SH-SY5Y (cell line): Measurements from ENCODE around the gene ZBED2.

Experiments
- GATA2 ChIP-seq: IDR thresholded peaks from 2 replicates; pipeline ENCODE4 v1.6.1; 2011; ENCODE audit warnings: mild to moderate bottlenecking, low read depth, low read length
- GATA3 ChIP-seq: IDR thresholded peaks from 2 replicates; pipeline ENCODE4 v1.6.1; 2011; ENCODE audit warnings: low read depth, mild to moderate bottlenecking, low read length, moderate library complexity

ZBED2 gene

DNA sequence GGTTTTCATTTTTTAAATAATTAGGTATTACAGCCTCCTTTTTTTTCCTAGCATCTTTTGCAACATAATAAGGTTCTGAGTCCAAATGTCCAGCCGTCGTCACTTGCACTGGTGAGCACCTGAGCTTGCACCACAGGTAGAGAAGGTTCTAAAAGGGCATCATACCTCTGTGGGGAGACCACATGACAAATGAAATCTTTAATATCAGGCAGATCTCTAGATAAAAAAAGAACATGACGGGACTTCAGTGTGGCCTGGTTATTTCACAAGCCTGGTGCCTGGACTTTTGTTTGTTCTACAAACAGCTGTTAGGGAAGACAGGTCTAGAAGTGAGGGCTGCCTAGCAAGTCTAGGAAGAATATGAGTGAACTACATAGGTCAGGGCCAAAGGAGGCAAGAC lies 3.6 kb downstream of the ZBED2 start:
- TF ChIP-seq GATA3 (no peak), GATA2 (no peak)

DNA sequence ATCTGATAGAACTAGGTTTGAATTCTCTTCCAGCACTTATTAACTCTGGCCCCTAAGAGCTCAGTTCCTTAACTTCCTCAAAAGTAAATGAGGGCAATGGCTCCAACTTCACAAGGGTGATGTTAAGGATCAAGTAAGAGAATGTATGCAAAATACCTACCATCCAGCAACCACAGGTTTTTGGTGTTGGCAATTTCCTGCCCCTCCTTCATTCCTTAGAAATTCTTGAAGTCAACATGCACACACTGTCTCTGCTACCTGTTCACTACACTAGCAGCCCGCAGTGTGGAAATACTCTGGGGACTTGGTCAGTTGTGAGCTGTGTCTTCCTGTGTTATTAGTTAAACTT lies 5.0 kb downstream of the ZBED2 start:
- TF ChIP-seq GATA3, result no peak
- no peak for TF ChIP-seq GATA2

DNA sequence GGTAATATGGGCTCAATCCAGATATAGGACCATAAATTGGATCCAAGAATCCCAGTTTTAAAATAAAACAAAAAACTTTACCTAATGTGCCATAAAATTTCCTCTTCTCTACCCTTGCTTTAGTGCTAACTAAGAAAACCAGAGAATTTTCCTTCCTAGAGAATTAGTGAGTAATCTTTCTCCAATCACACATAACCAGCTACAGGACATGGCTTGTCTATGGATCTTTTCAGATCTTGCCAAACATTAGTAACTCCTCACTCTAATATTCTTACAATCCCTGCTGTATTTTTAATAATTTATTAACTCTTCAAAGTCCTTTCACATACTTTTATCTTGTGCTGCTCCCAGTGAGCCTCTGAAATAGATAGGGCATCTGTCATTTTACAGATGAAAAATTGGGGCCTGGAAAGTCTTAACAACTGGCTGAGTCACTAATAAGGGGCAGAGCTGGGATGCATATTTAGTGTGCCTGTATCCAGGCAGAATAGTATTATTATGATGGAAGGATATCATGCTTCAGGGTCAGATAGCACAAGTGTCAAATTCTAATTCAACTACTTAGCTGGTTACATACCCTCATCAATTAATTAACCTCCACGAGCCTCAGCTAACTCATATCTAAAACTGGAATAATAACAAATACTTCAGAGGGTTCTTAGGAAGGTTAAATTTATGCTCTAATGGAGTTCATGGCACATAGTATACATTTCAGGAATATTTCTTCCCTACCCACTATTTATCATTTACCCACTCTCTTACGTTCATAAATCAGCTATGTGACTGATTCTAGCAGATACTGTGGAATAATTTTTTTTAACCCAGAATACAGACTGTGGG lies 5.6 kb downstream of the ZBED2 start:
- TF ChIP-seq GATA3, result no peak
- TF ChIP-seq GATA2, result no peak

DNA sequence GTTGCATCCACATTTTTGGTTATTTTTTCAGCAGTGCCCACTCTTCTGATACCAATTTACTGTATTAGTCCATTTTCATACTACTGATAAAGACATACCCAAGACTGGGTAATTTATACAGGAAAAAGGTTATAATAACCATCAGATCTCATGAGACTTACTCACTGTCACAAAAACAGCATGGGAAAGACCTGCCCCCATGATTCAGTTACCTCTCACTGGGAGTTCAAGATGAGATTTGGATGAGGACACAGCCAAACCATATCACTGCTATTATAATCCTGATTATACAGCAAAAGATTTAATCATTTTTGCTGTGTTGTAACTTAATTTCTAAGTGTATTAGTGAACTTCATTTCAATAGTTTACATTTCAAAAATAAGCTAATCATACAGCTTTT lies 6.6 kb downstream of the ZBED2 start:
- no peak for TF ChIP-seq GATA2
- no peak for TF ChIP-seq GATA3

DNA sequence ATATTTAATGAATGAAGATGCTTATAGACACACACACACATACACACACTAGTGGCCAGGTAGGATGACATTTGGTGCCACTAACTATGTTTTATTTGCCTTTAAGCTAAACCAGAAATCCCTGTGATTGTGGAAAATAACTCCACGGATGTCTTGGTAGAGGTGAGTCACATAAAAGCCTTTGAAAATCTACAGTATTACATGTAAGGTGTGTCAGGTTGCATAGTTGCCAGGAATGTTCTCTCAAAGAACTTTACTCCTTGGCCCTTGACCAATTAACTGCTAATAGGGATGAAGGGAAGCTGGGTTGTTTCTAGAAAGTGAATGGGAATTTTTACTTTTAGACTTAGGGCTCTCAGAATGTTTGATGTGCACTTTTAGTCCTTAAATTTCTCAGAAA lies 9.9 kb downstream of the ZBED2 start:
- TF ChIP-seq GATA3 (no peak), GATA2 (no peak)

DNA sequence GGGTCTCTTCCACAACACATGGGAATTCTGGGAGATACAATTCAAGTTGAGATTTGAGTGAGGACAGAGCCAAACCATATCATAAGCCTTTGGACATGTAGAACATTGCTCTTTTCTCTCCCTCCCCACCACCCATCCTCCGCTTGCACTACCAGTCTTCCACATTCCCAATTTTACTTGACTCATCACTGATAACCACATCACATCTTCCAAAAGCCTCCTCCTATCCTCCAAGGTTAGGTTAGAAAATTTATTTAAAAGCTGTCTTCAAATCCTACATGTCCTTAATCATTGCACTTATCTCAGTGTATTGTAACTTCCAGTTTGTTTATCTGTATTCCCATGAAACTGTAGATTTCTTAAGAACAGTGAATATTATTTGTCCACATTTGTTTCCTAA lies 10.4 kb downstream of the ZBED2 start:
- no peak for TF ChIP-seq GATA2
- no peak for TF ChIP-seq GATA3

DNA sequence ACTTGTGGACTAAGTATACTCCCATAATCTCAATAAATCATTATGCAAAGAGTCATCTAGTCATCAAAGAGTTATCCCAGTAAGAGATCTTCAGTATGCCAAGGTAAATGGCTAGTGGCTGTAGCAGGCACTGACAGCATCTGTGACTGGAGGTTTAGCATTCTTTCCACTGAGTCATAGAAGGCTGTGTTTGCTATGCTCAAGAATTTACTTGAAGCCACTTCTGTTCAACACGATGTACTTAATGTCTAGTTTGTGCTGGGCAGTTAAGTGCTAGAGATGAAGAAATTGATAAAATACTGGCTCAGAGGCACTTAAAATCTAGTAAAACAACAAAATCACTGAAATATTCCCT lies 13.0 kb downstream of the ZBED2 start:
- TF ChIP-seq GATA2 (no peak), GATA3 (no peak)

DNA sequence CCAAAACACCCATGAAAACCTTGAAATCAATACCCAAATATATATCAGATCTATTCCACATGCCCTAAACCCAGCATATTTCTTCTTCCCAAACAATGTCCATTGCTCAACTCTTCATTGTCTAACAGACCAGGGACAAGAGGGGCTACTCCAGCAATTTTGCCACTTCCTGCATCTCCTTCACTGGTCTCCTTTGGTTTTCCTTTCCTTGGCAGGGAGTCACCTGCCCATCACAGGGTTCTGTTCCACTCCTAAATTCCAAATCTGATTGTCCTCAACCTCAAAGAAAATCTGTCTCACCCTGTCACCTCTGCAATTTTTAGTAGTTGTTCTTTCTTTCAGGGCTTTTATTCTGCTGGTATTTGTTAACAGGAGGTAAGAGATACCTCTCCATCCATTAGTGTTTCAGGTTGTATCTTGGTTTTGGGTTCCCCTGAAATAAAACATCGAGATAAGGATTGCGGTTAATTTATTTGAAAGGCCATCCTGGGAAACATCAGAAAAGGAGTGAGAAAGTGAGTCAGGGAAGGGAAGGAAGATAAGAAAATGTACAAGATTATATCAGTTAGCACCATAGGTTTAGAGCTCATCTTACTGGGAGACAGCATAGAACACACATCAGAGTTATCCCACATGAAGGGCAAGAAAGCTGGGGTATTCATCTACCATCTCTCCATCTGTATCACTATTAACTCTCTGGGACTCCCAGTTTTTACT lies 13.6 kb downstream of the ZBED2 start:
- TF ChIP-seq GATA3 (no peak), GATA2 (no peak)

DNA sequence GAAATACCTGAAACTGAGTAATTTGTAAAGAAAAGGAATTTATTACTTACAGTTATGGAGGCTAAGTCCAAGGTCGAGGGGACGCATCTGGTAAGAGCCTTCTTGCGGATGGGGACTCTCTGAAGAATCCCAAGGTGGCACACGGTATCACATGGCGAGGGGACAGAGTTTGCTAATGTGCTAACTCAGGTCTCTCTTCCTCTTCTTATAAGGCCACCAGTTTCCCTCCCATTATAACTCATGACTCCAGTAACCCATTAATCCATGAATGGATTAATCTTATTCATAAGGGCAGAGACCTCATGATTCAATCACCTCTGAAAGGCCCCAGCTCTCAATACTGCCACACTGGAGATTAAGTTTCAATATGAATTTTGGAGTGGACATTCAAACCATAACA lies 15.7 kb downstream of the ZBED2 start:
- TF ChIP-seq GATA2 (no peak), GATA3 (no peak)

DNA sequence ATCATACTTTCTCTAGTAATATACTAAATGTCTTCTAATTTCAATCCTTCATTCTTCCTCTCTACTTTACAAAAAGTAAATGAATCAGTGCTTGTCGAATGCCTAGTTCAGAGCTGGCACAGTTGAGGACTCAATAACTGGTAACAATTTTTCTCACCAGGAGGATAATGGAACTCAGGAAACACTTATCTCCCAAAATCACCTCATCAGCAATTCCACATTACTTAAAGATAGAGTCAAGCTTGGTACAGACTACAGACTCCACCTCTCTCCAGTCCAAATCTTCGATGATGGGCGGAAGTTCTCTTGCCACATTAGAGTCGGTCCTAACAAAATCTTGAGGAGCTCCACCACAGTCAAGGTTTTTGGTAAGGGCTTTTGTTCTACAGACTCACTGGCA lies 16.3 kb downstream of the ZBED2 start:
- TF ChIP-seq GATA2, result no peak
- no peak for TF ChIP-seq GATA3

DNA sequence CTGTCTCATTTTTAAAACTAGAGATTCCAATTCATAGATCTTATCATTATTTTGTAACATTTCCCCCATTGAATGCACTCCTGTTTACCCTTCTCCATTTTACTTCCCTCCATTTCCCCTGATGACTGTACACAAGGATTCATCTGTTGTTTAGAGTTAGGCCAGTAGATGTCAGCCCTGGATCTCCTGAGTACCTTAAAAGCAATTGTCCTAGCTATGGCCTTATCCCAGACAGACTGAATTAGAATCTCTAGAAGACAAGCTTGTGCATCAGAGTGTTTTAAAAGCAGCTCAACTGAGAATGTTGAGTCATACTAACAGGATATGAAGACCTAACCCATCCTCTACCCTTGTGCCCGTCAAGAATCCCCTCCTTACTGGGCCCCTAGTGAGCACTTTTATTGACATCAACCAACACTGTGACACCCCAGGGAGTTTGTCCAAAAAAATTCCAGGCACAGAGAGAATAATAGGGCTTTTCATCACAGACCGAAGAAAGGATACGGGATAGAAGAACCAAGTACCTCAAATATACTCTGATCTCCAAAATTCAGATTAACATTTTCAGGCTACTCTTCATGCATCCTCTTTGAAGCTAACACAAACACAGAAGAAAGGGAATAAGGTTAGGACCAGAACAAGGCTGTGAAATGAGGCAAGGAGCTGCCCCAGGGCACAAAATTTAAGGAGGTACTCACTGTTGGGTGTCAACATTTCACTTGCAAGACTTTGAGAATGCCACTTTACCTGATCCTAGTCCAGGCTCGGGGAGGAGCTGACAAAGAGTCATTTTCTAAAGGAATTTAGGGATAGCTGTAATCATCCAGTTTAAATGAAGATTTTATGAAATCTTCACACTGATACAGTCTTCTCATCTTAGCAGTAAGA lies 17.1 kb downstream of the ZBED2 start:
- TF ChIP-seq GATA2 (no peak), GATA3 (no peak)

DNA sequence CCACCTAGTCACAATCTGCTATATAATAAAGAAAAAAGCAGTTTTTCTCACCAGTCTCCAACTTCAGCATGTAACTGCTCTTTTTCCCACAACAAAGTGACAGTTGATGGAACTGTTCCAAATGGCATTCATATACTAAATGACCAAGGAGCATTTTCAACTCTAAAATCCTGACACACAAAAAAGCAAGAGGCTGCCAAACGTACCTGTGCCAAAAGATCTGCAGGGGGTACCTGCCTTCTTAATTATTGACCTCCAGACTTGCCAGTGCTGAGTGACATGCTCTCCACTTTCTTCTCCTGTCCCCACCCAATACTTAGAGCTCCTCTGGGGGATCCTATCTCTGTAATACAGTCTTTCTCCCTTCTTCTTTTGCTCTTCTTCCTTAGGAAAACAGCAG lies 18.0 kb downstream of the ZBED2 start:
- TF ChIP-seq GATA3, result no peak
- TF ChIP-seq GATA2, result no peak

DNA sequence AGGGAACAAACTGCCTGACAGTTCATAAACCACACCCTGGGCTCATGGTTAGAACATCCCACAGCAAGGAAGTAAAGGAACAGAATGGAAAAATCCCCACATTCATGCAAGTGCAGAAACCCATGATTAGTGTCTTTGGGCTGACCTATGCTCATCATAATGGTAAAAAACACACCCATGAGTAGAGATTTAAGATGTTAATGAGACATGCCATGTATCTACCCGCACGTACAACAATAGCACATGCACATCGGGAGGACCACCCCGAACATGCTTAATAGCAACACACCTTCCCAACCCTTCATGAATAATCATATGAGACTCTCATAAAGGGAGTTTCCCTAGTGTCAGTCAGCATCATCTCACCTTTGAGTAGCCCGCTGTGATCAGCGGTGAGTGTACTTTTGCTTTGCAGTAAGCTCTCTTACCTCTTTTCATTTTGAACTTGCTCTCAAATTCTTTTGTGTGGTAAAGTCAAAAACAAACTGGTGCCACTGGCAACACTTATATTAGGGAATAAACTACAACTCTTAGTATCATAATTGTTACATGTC lies 23.2 kb downstream of the ZBED2 start:
- no peak for TF ChIP-seq GATA2
- TF ChIP-seq GATA3, result no peak

DNA sequence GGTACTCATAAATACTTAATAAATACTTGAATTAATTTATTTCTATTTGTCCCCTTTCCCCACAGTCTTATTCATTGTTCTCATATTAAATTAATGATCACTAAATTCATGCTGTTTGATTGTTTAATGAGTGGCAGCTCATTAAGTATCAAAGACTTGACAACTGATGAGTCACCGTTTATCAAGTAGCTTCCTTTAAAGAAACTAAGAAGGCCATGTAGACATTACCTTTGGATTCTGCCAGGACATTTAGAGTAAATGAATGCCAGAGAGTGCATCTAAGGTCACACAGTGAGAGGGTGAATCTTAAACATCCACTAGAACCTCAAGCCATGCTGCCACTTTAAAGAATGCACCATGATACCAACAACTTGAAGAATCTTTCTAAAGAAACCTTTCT lies 23.9 kb downstream of the ZBED2 start:
- TF ChIP-seq GATA3, result no peak
- TF ChIP-seq GATA2, result no peak
